ENCODE results near the gene FAM3A.

The FAM3A gene

DNA sequence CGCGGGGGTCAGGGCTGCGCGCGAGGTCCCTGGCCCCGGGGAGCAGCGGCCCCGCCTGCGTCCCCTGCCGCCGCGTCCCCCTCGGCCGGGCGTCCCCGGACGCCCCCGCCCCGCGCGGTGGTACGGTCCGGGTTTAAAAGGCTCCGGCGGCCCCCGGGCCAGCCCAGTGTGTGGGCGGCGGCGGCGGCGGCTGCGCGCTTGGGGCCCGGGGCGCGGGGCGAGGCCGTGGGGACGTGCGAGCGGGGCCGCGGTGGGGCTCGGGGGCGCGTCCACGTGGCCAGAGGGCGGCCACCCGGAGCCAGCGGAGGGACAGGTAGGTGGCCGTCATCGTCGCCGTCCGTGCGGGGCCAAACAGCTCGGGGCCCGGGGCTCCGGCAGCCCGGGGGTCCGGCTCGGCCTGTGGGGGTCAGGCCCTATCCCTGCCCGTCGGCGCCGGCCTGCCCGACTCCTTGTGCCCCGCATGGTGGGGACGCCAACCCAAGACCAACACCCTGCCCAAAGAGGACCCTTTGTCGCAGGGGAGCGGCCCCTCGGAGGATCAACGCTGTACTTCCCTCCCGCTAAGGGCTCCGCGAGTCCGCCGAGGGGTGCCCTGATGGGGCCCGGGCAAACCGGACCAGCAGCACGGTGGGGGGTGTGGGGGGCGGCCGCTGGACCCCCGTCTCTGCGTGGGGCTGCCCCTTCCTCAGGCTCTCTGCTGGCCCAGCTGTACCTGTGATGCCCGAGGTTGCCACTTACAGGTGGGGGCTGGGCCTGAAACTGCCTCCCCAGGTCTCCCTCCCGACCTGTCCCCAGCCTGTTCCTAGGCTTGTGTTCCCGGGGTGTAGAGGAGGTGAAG, 57.7 kb downstream of the FAM3A start, which contains the start of gene PLXNA3:
Gene PLXNA3 (plus strand): TSS at position 166 of the 838 bp plus-strand sequence. CDS start 1,903 bp downstream, outside the sequence.
- Histone ChIP-seq H3K4me3 (ENCODE audit: low read depth in 1 of 2, low read length in 2 of 2) (peak within 1 kb of the TSS; percentile 47 to 78; a peak in 3 of 4 replicates), H4K20me1 (ENCODE audit: insufficient read depth, low read length) (peaks cover 10% of the 10 kb centered on the region; the same call in 1 of the 2 replicates), H3K4me2 (ENCODE audit: insufficient read depth, low read length) (peak within 1 kb of the TSS; percentile 72), H2AFZ (ENCODE audit: low read depth, low read length) (peak within 1 kb of the TSS; percentile 76), H3K4me1 (ENCODE audit: insufficient read depth, low read length) (peaks cover 25% of the 10 kb centered on the region), H3K9me3 (ENCODE audit: insufficient read depth, low read length, severe bottlenecking) (no peaks in the 10 kb centered on the region), H3K36me3 (ENCODE audit: insufficient read depth, low read length) (peaks cover 20% of the 10 kb centered on the region), H3K9ac (ENCODE audit: low read depth, low read length) (peak within 1 kb of the TSS; percentile 67), H3K27ac (ENCODE audit: low read length) (peak within 1 kb of the TSS; percentile 62), H3K27me3 (ENCODE audit: insufficient read depth, low read length, poor library complexity) (no peaks in the 10 kb centered on the region), H3K79me2 (ENCODE audit: insufficient read depth, low read length) (peaks cover 14% of the 10 kb centered on the region)
- ATAC-seq (ENCODE audit: insufficient read depth, low read depth) = peak; percentile 73
- DNase-seq = peak; percentile 62
- no peak for TF ChIP-seq EZH2 (IDR thresholded peaks at IDR 0.05; ENCODE audit: borderline replicate concordance, low read depth, low read length, severe bottlenecking)
- TF ChIP-seq, protein P1, sequence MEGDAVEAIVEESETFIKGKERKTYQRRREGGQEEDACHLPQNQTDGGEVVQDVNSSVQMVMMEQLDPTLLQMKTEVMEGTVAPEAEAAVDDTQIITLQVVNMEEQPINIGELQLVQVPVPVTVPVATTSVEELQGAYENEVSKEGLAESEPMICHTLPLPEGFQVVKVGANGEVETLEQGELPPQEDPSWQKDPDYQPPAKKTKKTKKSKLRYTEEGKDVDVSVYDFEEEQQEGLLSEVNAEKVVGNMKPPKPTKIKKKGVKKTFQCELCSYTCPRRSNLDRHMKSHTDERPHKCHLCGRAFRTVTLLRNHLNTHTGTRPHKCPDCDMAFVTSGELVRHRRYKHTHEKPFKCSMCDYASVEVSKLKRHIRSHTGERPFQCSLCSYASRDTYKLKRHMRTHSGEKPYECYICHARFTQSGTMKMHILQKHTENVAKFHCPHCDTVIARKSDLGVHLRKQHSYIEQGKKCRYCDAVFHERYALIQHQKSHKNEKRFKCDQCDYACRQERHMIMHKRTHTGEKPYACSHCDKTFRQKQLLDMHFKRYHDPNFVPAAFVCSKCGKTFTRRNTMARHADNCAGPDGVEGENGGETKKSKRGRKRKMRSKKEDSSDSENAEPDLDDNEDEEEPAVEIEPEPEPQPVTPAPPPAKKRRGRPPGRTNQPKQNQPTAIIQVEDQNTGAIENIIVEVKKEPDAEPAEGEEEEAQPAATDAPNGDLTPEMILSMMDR (IDR thresholded peaks at IDR 0.05; ENCODE audit: borderline replicate concordance, extremely low read depth, low read length, poor library complexity, severe bottlenecking) = no peak

DNA sequence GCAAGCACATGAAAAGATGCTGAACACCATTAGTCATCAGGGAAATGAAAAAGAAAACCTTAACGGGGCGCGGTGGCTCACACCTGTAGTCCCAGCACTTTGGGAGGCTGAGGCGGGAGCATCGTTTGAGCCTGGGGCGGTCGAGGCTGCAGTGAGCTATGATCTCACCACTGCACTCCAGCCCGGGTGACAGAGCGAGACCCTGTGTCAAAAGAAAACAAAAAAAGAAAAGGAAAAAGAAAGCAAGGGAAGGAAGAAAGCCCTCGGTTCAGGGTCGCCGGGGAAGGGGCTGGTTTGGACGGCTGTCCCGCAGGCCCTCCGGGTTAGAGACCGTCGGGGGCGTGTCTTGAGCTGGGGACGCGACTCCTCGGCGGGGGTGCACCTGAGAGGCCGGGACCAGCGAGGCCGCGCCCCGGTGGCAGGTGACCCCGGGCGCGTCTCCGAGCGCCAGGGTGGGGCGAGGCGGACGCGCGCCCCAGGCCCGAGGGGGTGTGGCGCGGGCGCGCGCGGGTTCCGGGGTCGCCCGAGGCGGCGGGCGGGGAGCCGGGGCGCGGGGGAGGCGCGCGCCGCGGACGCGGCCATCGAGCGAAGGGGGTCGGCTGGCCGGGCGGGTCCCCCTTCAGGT, 58.4 kb downstream of the FAM3A start:
- ATAC-seq (ENCODE audit: insufficient read depth, low read depth) = peak; percentile 34
- Histone ChIP-seq H3K4me1 (ENCODE audit: insufficient read depth, low read length) (peaks cover 25% of the 10 kb centered on the region), H2AFZ (ENCODE audit: low read depth, low read length) (peak overlapping the region; percentile 76), H3K27ac (ENCODE audit: low read length) (peak overlapping the region; percentile 62; the same call in 1 of the 2 replicates), H3K27me3 (ENCODE audit: insufficient read depth, low read length, poor library complexity) (no peaks in the 10 kb centered on the region), H3K9ac (ENCODE audit: low read depth, low read length) (peak overlapping the region; percentile 67), H3K9me3 (ENCODE audit: insufficient read depth, low read length, severe bottlenecking) (no peaks in the 10 kb centered on the region), H3K36me3 (ENCODE audit: insufficient read depth, low read length) (peaks cover 20% of the 10 kb centered on the region), H4K20me1 (ENCODE audit: insufficient read depth, low read length) (peaks cover 10% of the 10 kb centered on the region; the same call in 1 of the 2 replicates), H3K4me2 (ENCODE audit: insufficient read depth, low read length) (peak overlapping the region; percentile 72), H3K4me3 (ENCODE audit: low read depth in 1 of 2, low read length in 2 of 2) (peak overlapping the region; percentile 6 to 78; a peak in 3 of 4 replicates), H3K79me2 (ENCODE audit: insufficient read depth, low read length) (peaks cover 14% of the 10 kb centered on the region)
- peak; percentile 54 for DNase-seq
- no peak for TF ChIP-seq EZH2 (IDR thresholded peaks at IDR 0.05; ENCODE audit: borderline replicate concordance, low read depth, low read length, severe bottlenecking)
- TF ChIP-seq, protein P1 (IDR thresholded peaks at IDR 0.05; ENCODE audit: borderline replicate concordance, extremely low read depth, low read length, poor library complexity, severe bottlenecking) = no peak

Measured in DND-41 (cell line).